Fibroblast of lung (primary cell): ENCODE results near the gene HOXA7. TPM values are rescaled to one million over a fixed set of nuclear protein-coding genes. Genes with fewer than 3 reads are reported as not detected.
A peak's percentile ranks its signal among the peaks of the same experiment; 100 is the strongest.

Experiments
- DNase-seq, 2 donors: peaks; one replicate each; pipeline versions ENCODE4 v3.0.0 to v3.0.0-alpha.2; 2010; ENCODE audit warnings: low read depth in 2 of 2
- H2AFZ ChIP-seq: 2 replicates; pipeline ENCODE4 v1.5.1; 2012; ENCODE audit warnings: low read length, control low read depth, inconsistent platforms
- H3K27ac ChIP-seq: 2 replicates; pipeline ENCODE4 v1.5.1; 2011; ENCODE audit warnings: low read length, control low read depth; ENCODE audit not compliant: insufficient read depth
- H3K27me3 ChIP-seq: 2 replicates; pipeline ENCODE4 v1.5.1; 2011; ENCODE audit warnings: mild to moderate bottlenecking, low read length; ENCODE audit not compliant: control insufficient read depth, insufficient read depth
- H3K36me3 ChIP-seq: 2 replicates; pipeline ENCODE4 v1.5.1; 2011; ENCODE audit warnings: low read length; ENCODE audit not compliant: control insufficient read depth, insufficient read depth
- H3K4me1 ChIP-seq: 2 replicates; pipeline ENCODE4 v1.5.1; 2011; ENCODE audit warnings: low read length; ENCODE audit not compliant: control insufficient read depth, insufficient read depth; ENCODE audit errors: extremely low read depth
- H3K4me2 ChIP-seq: 2 replicates; pipeline ENCODE4 v1.5.1; 2011; ENCODE audit warnings: low read length, control low read depth; ENCODE audit not compliant: insufficient read depth; ENCODE audit errors: extremely low read depth
- H3K4me3 ChIP-seq, 4 experiments: fragments of 200-600 bp in 1 of 4; sonication (generic) in 1 of 4; replicated peaks in 1 of 4; 2 replicates each; pipeline ENCODE4 v1.5.1; 2011 to 2016; ENCODE audit warnings: low read length in 4 of 4, low read depth in 3 of 4, mild to moderate bottlenecking in 3 of 4, control low read depth in 2 of 4, inconsistent platforms in 1 of 4, mixed read lengths in 1 of 4; ENCODE audit not compliant: insufficient read depth in 1 of 4; ENCODE audit errors: control extremely low read depth in 1 of 4
- H3K79me2 ChIP-seq: 2 replicates; pipeline ENCODE4 v1.5.1; 2012; ENCODE audit warnings: mild to moderate bottlenecking, low read length, inconsistent platforms; ENCODE audit not compliant: control insufficient read depth, insufficient read depth
- H3K9ac ChIP-seq: 2 replicates; pipeline ENCODE4 v1.5.1; 2011; ENCODE audit warnings: mild to moderate bottlenecking, low read length, control low read depth; ENCODE audit not compliant: insufficient read depth
- H3K9me3 ChIP-seq: 2 replicates; pipeline ENCODE4 v1.5.1; 2012; ENCODE audit warnings: low read depth, low read length; ENCODE audit not compliant: control insufficient read depth, insufficient read depth
- H4K20me1 ChIP-seq: 2 replicates; pipeline ENCODE4 v1.5.1; 2011; ENCODE audit warnings: low read length; ENCODE audit not compliant: control insufficient read depth, insufficient read depth; ENCODE audit errors: extremely low read depth
- EZH2 ChIP-seq: IDR thresholded peaks from 2 replicates; pipeline ENCODE4 v1.5.1; 2012; ENCODE audit warnings: low read length, control low read depth, mild to moderate bottlenecking; ENCODE audit errors: missing control alignments
- polyA plus RNA-seq, 2 donors: library from polyadenylated mRNA; depleted of rRNA in 1 of 2; stranded (reverse) in 1 of 2; unstranded in 1 of 2; fragments of >200 nt; gene quantifications; 2 replicates each; pipeline ENCODE4 v1.2.1, GENCODE V29; 2011 to 2012; ENCODE audit warnings: missing spikeins in 1 of 2
- total RNA-seq: library from RNA; depleted of rRNA; stranded (reverse); fragments of >200 nt; gene quantifications from 2 replicates; pipeline ENCODE4 v1.2.1, GENCODE V29; 2014
- TF ChIP-seq, protein P1 (sequence below), 2 donors: IDR thresholded peaks in 1 of 2; conservative IDR thresholded peaks in 1 of 2; 1 replicate in 1 of 2; 2 replicates in 1 of 2; pipeline ENCODE4 v1.5.1; 2011 to 2012; ENCODE audit warnings: low read length in 2 of 2, control low read depth in 1 of 2, inconsistent platforms in 1 of 2, low read depth in 1 of 2, mild to moderate bottlenecking in 1 of 2

The HOXA7 gene
- total and polyA plus RNA-seq, 2 donors (not counting 1 experiment from before 2014, with no cell fraction given), result 1.2 to 5.3 TPM

DNA sequence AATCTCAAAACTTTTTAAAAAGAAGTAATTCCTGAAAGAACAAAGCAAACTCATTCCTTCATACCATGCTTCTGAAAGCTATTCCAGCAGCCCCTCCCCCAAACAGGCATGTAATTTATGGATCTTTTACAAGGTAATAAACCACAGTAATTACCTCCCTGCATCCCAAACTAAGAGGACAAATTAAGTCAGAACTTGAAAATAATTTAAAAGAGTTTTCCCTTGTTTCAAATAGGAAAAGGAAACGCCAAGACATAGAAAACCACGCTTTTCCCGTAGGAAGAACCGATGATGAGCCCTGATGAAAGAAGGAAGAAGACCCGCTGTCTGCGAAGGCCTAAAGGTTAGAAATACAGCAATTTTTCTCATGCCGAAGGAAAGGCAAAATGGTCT, 34.8 kb downstream of the HOXA7 start:
- H3K79me2 ChIP-seq, result peaks cover 41% of the 10 kb centered on the region
- H2AFZ ChIP-seq, result no peak overlapping the region
- no peaks in the 10 kb centered on the region for H3K9me3 ChIP-seq
- peak overlapping the region; percentile 90 for H3K4me2 ChIP-seq
- peak overlapping the region; percentile 74 for H3K27ac ChIP-seq
- H4K20me1 ChIP-seq, result no peaks in the 10 kb centered on the region
- peak in 1 of 2 donors; percentile 32 for DNase-seq
- H3K27me3 ChIP-seq, result no peaks in the 10 kb centered on the region
- H3K4me3 ChIP-seq, result peak overlapping the region; percentile 35 to 57 (median 41)
- no peaks in the 10 kb centered on the region for H3K36me3 ChIP-seq
- H3K4me1 ChIP-seq, result peaks cover 27% of the 10 kb centered on the region
- no peak for TF ChIP-seq EZH2
- TF ChIP-seq, protein P1, sequence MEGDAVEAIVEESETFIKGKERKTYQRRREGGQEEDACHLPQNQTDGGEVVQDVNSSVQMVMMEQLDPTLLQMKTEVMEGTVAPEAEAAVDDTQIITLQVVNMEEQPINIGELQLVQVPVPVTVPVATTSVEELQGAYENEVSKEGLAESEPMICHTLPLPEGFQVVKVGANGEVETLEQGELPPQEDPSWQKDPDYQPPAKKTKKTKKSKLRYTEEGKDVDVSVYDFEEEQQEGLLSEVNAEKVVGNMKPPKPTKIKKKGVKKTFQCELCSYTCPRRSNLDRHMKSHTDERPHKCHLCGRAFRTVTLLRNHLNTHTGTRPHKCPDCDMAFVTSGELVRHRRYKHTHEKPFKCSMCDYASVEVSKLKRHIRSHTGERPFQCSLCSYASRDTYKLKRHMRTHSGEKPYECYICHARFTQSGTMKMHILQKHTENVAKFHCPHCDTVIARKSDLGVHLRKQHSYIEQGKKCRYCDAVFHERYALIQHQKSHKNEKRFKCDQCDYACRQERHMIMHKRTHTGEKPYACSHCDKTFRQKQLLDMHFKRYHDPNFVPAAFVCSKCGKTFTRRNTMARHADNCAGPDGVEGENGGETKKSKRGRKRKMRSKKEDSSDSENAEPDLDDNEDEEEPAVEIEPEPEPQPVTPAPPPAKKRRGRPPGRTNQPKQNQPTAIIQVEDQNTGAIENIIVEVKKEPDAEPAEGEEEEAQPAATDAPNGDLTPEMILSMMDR (conservative IDR thresholded peaks at IDR 0.05 in 1 of 2, IDR thresholded peaks at IDR 0.05 in 1 of 2; ENCODE audit: low read depth in 1 of 2, low read length in 2 of 2), result no peak
- no peak overlapping the region for H3K9ac ChIP-seq

DNA sequence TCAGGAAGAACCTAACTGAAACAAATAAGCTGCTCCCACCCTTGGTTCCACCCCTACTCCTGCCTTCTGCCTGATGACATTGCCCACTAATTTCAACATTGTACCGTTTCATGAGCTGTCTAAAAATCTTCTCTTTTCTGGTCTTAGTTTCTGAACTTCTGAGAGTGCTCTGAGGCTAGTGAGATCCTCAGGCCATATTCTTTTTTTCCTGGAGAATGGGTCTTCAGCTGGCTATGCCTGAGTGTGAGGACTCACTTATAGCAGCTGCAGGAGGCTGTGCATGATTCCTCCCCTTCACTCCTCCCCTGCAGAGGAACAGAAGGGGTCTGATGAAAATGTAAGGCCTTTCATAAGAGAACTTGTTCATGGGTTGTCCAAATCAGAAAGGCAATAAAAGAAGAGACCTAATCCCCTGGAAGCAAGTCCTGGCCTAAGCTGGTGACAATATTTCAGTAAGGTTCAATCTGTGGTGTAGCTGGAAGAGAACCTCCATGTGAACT, 37.0 kb downstream of the HOXA7 start:
- peak in 1 of 2 donors; percentile 18 for DNase-seq
- no peaks in the 10 kb centered on the region for H3K27me3 ChIP-seq
- H3K4me1 ChIP-seq, result peaks cover 28% of the 10 kb centered on the region
- TF ChIP-seq EZH2, result no peak
- TF ChIP-seq, protein P1 (conservative IDR thresholded peaks at IDR 0.05 in 1 of 2, IDR thresholded peaks at IDR 0.05 in 1 of 2; ENCODE audit: low read depth in 1 of 2, low read length in 2 of 2), result no peak
- peaks cover 59% of the 10 kb centered on the region for H3K79me2 ChIP-seq
- H3K4me3 ChIP-seq, result peak overlapping the region in 1 of 4 experiments; percentile 92
- H3K9me3 ChIP-seq, result no peaks in the 10 kb centered on the region
- no peak overlapping the region for H3K9ac ChIP-seq
- H3K4me2 ChIP-seq, result no peak overlapping the region
- H3K36me3 ChIP-seq, result no peaks in the 10 kb centered on the region
- no peaks in the 10 kb centered on the region for H4K20me1 ChIP-seq
- no peak overlapping the region for H2AFZ ChIP-seq
- no peak overlapping the region for H3K27ac ChIP-seq

DNA sequence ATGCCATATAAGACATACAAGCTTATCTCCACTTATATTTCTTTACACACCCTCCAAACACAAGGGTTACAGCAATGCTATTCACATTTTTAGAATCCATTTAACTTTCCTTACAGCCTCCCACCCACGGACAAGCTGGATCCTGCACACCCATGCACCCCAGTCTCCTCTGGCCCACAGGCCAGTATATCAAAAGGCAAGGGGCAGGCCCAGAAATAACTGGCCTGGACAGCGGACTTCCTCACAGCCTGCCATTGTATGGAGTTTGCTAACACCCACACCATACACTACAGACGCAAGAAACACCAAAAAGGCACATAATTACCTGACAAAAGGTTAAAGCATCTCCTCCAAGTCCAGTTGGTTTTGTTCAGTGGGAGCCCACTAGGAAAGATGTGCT, 37.9 kb downstream of the HOXA7 start:
- H3K27ac ChIP-seq, result peak overlapping the region; percentile 88
- peaks cover 65% of the 10 kb centered on the region for H3K79me2 ChIP-seq
- no peak for TF ChIP-seq EZH2
- TF ChIP-seq, protein P1 (conservative IDR thresholded peaks at IDR 0.05 in 1 of 2, IDR thresholded peaks at IDR 0.05 in 1 of 2; ENCODE audit: low read depth in 1 of 2, low read length in 2 of 2), result no peak
- H3K9me3 ChIP-seq, result no peaks in the 10 kb centered on the region
- H4K20me1 ChIP-seq, result no peaks in the 10 kb centered on the region
- peak overlapping the region; percentile 52 to 92 (median 68) for H3K4me3 ChIP-seq
- no peak overlapping the region for H2AFZ ChIP-seq
- no peak overlapping the region for H3K9ac ChIP-seq
- peaks cover 27% of the 10 kb centered on the region for H3K4me1 ChIP-seq
- DNase-seq, result no peak
- no peaks in the 10 kb centered on the region for H3K36me3 ChIP-seq
- H3K27me3 ChIP-seq, result no peaks in the 10 kb centered on the region
- peak overlapping the region; percentile 98 for H3K4me2 ChIP-seq
